ENCODE measurements around the gene AANAT.

DNA sequence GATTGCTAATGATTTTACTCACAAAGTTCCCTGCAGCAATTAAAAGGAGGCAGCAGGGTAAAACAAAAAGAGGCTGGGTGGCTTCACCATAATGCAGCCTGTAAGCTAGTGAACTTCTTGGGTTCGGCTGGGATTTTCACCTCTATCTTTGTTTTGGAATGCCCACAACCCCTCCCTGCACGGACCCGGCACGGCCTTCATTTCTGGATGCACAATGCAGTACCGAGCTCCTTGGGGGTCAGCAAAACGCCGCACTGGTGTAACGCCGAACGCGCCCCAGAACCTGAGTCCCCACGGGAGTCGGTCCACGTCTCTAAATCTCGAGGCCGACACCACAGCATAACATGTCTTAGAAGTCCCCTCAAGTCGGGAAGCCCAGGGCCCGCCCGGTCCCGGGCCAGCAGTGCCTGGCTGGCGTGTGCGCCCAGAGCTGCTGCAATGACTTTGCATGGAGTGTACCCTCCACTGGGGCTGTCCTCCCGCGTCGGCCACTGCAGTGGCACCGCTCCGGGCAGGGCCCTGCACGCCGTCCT, 15.2 kb upstream of the AANAT start:
- TF ChIP-seq, protein P1, sequence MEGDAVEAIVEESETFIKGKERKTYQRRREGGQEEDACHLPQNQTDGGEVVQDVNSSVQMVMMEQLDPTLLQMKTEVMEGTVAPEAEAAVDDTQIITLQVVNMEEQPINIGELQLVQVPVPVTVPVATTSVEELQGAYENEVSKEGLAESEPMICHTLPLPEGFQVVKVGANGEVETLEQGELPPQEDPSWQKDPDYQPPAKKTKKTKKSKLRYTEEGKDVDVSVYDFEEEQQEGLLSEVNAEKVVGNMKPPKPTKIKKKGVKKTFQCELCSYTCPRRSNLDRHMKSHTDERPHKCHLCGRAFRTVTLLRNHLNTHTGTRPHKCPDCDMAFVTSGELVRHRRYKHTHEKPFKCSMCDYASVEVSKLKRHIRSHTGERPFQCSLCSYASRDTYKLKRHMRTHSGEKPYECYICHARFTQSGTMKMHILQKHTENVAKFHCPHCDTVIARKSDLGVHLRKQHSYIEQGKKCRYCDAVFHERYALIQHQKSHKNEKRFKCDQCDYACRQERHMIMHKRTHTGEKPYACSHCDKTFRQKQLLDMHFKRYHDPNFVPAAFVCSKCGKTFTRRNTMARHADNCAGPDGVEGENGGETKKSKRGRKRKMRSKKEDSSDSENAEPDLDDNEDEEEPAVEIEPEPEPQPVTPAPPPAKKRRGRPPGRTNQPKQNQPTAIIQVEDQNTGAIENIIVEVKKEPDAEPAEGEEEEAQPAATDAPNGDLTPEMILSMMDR (IDR thresholded peaks at IDR 0.05): no peak
- no peak for TF ChIP-seq POLR2A (IDR thresholded peaks at IDR 0.05)

Data from right lobe of liver (tissue), 4 donors.